NCI-H2081 treated with DMSO at 0.1 percent for 48 hours (cell line): ENCODE results near the gene GP1BB.
"Not testable (repeated sequence)": the region's sequence is repeated elsewhere in the genome, so short reads cannot be mapped to it uniquely, and the experiment has no call there.

ENCODE experiments used
- DNase-seq: peaks from one replicate; lab custom pipeline; 2025; lab: John Stamatoyannopoulos, UW

Gene GP1BB

GRCh38 chr22:19714312-19715187, 8.8 kb upstream of the GP1BB start, which contains the start of gene SEPTIN5:
Gene SEPTIN5, plus strand, starts transcription at chr22:19714503. Its CDS starts 86 bp downstream, at chr22:19714589.
- no peak for DNase-seq

- DNase-seq = no peak
Measured at GRCh38 chr22:19715188-19715930, 8.0 kb upstream of the GP1BB start.

- DNase-seq = no peak
Measured at GRCh38 chr22:19716041-19716828, 7.1 kb upstream of the GP1BB start.

GRCh38 chr22:19716829-19717105, 6.6 kb upstream of the GP1BB start:
- DNase-seq = no peak

GRCh38 chr22:19717181-19717580, 6.2 kb upstream of the GP1BB start:
- no peak for DNase-seq

- DNase-seq = no peak
Measured at GRCh38 chr22:19717691-19718455, 5.5 kb upstream of the GP1BB start.

- DNase-seq = no peak
Measured at GRCh38 chr22:19718456-19719049, 4.8 kb upstream of the GP1BB start.

- no peak for DNase-seq
Measured at GRCh38 chr22:19719050-19719482, 4.3 kb upstream of the GP1BB start.

- DNase-seq = no peak
Measured at GRCh38 chr22:19719488-19720021, 3.8 kb upstream of the GP1BB start.

GRCh38 chr22:19720150-19720827, 3.0 kb upstream of the GP1BB start:
- DNase-seq = no peak

- DNase-seq = no peak
Measured at GRCh38 chr22:19720999-19721329, 2.4 kb upstream of the GP1BB start.

GRCh38 chr22:19721330-19722177, 1.8 kb upstream of the GP1BB start:
- no peak for DNase-seq

GRCh38 chr22:19722178-19722981, 959 bp upstream of the GP1BB start:
- no peak for DNase-seq

- DNase-seq = no peak
Measured at GRCh38 chr22:19722982-19723231, 432 bp upstream of the GP1BB start.

- no peak for DNase-seq
Measured at GRCh38 chr22:19723983-19724827, 866 bp downstream of the GP1BB start.

GRCh38 chr22:19724927-19725661, 1.8 kb downstream of the GP1BB start:
- DNase-seq = no peak

- DNase-seq = not testable (repeated sequence)
Measured at GRCh38 chr22:19726064-19726788, 2.9 kb downstream of the GP1BB start.
